GM19324 (cell line): Measurements from ENCODE around the gene HOXC9.

Experiments
- ATAC-seq: cut with Tn5 transposase; IDR thresholded peaks from one replicate; pipeline ENCODE4 v1.9.1; 2021; ENCODE audit warnings: mild to moderate bottlenecking, moderate library complexity; ENCODE audit not compliant: unreplicated experiment, low FRiP score

The HOXC9 gene

GRCh38 chr12:54011665-54012532, 11.9 kb downstream of the HOXC9 start:
- no peak for ATAC-seq

- ATAC-seq, result no peak
Measured at GRCh38 chr12:54012631-54013409, 12.9 kb downstream of the HOXC9 start.

- no peak for ATAC-seq
Measured at GRCh38 chr12:54014377-54015017, 14.5 kb downstream of the HOXC9 start.

- ATAC-seq, result no peak
Measured at GRCh38 chr12:54015018-54015931, 15.3 kb downstream of the HOXC9 start.

GRCh38 chr12:54016051-54016450, 16.1 kb downstream of the HOXC9 start:
- no peak for ATAC-seq

GRCh38 chr12:54016478-54016964, 16.6 kb downstream of the HOXC9 start:
- ATAC-seq, result no peak

GRCh38 chr12:54017027-54017788, 17.2 kb downstream of the HOXC9 start:
- ATAC-seq, result peak; percentile 12

- peak; percentile 79 for ATAC-seq
Measured at GRCh38 chr12:54017878-54018467, 18.0 kb downstream of the HOXC9 start.

GRCh38 chr12:54018468-54018984, 18.6 kb downstream of the HOXC9 start:
- no peak for ATAC-seq

- no peak for ATAC-seq
Measured at GRCh38 chr12:54019091-54019811, 19.3 kb downstream of the HOXC9 start.

GRCh38 chr12:54019924-54020590, 20.1 kb downstream of the HOXC9 start:
- ATAC-seq, result no peak

GRCh38 chr12:54020591-54021405, 20.8 kb downstream of the HOXC9 start:
- ATAC-seq, result no peak

GRCh38 chr12:54021432-54022013, 21.6 kb downstream of the HOXC9 start:
- ATAC-seq, result no peak

- ATAC-seq, result no peak
Measured at GRCh38 chr12:54022960-54023884, 23.3 kb downstream of the HOXC9 start.

- ATAC-seq, result no peak
Measured at GRCh38 chr12:54024127-54024526, 24.2 kb downstream of the HOXC9 start.
